NCI-H2227 treated with DMSO at 0.1 percent for 48 hours (cell line): Measurements from ENCODE around the gene SQOR.
A peak's percentile ranks its signal among the peaks of the same experiment; 100 is the strongest.

ENCODE experiments used
- DNase-seq: peaks from one replicate; lab custom pipeline; 2025; lab: John Stamatoyannopoulos, UW

Gene SQOR

GRCh38 chr15:45634432-45635190 is at the start of gene SQOR:
Gene SQOR (plus strand): TSS chr15:45635029. CDS start chr15:45658924, 23,895 bp downstream.
- no peak for DNase-seq

- no peak for DNase-seq
Observed at GRCh38 chr15:45585069-45585791, 49.6 kb upstream of the SQOR start.

- no peak for DNase-seq
Observed at GRCh38 chr15:45586125-45586524, 48.7 kb upstream of the SQOR start.

- no peak for DNase-seq
Observed at GRCh38 chr15:45586601-45587094, 48.2 kb upstream of the SQOR start.

GRCh38 chr15:45587095-45587862 is 47.5 kb upstream of the SQOR start, which contains the start of gene BLOC1S6:
Gene BLOC1S6 (plus strand): TSS chr15:45587379. CDS start chr15:45587444, 65 bp downstream.
- peak; percentile 81 for DNase-seq

- DNase-seq, result peak; percentile 23
Observed at GRCh38 chr15:45587863-45588170, 47.0 kb upstream of the SQOR start.

GRCh38 chr15:45588219-45588875 is 46.5 kb upstream of the SQOR start:
- DNase-seq, result no peak

GRCh38 chr15:45589256-45589655 is 45.6 kb upstream of the SQOR start:
- DNase-seq, result no peak

GRCh38 chr15:45594319-45594718 is 40.5 kb upstream of the SQOR start:
- DNase-seq, result no peak

GRCh38 chr15:45594835-45595530 is 39.8 kb upstream of the SQOR start:
- DNase-seq, result no peak

- no peak for DNase-seq
Observed at GRCh38 chr15:45603881-45604280, 30.9 kb upstream of the SQOR start.

- no peak for DNase-seq
Observed at GRCh38 chr15:45604326-45604725, 30.5 kb upstream of the SQOR start.

- DNase-seq, result no peak
Observed at GRCh38 chr15:45606413-45606812, 28.4 kb upstream of the SQOR start.

GRCh38 chr15:45606841-45607240 is 28.0 kb upstream of the SQOR start:
- no peak for DNase-seq

- peak; percentile 15 for DNase-seq
Observed at GRCh38 chr15:45611305-45611704, 23.5 kb upstream of the SQOR start.

GRCh38 chr15:45612790-45613415 is 21.9 kb upstream of the SQOR start:
- DNase-seq, result peak; percentile 4

GRCh38 chr15:45616901-45617323 is 17.9 kb upstream of the SQOR start:
- DNase-seq, result no peak

- no peak for DNase-seq
Observed at GRCh38 chr15:45618813-45619212, 16.0 kb upstream of the SQOR start.

GRCh38 chr15:45628136-45628535 is 6.7 kb upstream of the SQOR start:
- no peak for DNase-seq

- no peak for DNase-seq
Observed at GRCh38 chr15:45630917-45631691, 3.7 kb upstream of the SQOR start.
